Hepatocyte (in vitro differentiated cells): ENCODE measurements around the gene TBCD.

Source experiments
- CTCF ChIP-seq: fragments of 200-600 bp; sonication (generic); IDR thresholded peaks from 2 replicates; pipeline ENCODE4 v1.5.1; 2016; ENCODE audit warnings: antibody characterized with exemption, mild to moderate bottlenecking; ENCODE audit not compliant: poor library complexity
- EZH2 ChIP-seq: fragments of 200-600 bp; sonication (generic); IDR thresholded peaks from 2 replicates; pipeline ENCODE4 v1.6.1; 2016; ENCODE audit warnings: antibody characterized with exemption, mild to moderate bottlenecking, borderline replicate concordance
- EZH2phosphoT487 ChIP-seq: fragments of 200-600 bp; sonication (generic); IDR thresholded peaks from one replicate; pipeline ENCODE4 v1.6.1; 2018; ENCODE audit warnings: antibody characterized with exemption, mild to moderate bottlenecking, low read depth, moderate library complexity; ENCODE audit not compliant: unreplicated experiment, severe bottlenecking

- TF ChIP-seq CTCF: no peak
- no peak for TF ChIP-seq EZH2
- TF ChIP-seq EZH2phosphoT487: no peak
Observed at GRCh38 chr17:82835766-82836512, 84.1 kb downstream of the TBCD start.
